Peyer's patch (tissue), 4 donors: ENCODE measurements around the gene CHTOP. TPM values are rescaled to one million over a fixed set of nuclear protein-coding genes. Genes with fewer than 3 reads are reported as not detected.

Experiments
- DNase-seq, 3 donors: peaks; one replicate each; pipeline ENCODE4 v3.0.0-alpha.2; 2017 to 2019
- H3K27ac ChIP-seq, 4 donors: fragments of 200-600 bp; sonication (generic); one replicate each; pipeline ENCODE4 v1.5.1; 2016 to 2019
- H3K27me3 ChIP-seq, 2 donors: fragments of 200-600 bp; sonication (generic); one replicate each; pipeline ENCODE4 v1.5.1; 2019
- H3K36me3 ChIP-seq, 3 donors: fragments of 200-600 bp; sonication (generic); one replicate each; pipeline ENCODE4 v1.5.1; 2016 to 2019
- H3K4me1 ChIP-seq, 4 donors: fragments of 200-600 bp; sonication (generic); one replicate each; pipeline ENCODE4 v1.5.1; 2016 to 2019
- H3K4me3 ChIP-seq, 4 donors: fragments of 200-600 bp; sonication (generic); 1 replicate in 3 of 4; 2 replicates in 1 of 4; pipeline ENCODE4 v1.5.1; 2016 to 2019; ENCODE audit warnings: mild to moderate bottlenecking in 1 of 4
- H3K9me3 ChIP-seq, 4 donors: fragments of 200-600 bp; sonication (generic); one replicate each; pipeline ENCODE4 v1.5.1; 2016 to 2019; ENCODE audit warnings: mild to moderate bottlenecking in 1 of 4
- CTCF ChIP-seq, 6 experiments: fragments of 450-650 bp in 4 of 6; fragments of 200-600 bp in 2 of 6; sonication (generic) in 1 of 6; IDR thresholded peaks; one replicate each; pipeline ENCODE4 v1.5.1; 2017 to 2019; ENCODE audit warnings: antibody characterized with exemption in 6 of 6, mild to moderate bottlenecking in 3 of 6, moderate library complexity in 1 of 6
- POLR2A ChIP-seq, 2 donors: fragments of 450-650 bp; IDR thresholded peaks; one replicate each; pipeline ENCODE4 v1.5.1; 2017; ENCODE audit warnings: antibody characterized with exemption in 2 of 2, mild to moderate bottlenecking in 2 of 2, moderate library complexity in 2 of 2
- total RNA-seq, 4 donors: library from RNA; depleted of rRNA; stranded (reverse); fragments of >200 nt; gene quantifications; one replicate each; pipeline ENCODE4 v1.1.0, GENCODE V29; 2016

The CHTOP gene
- total RNA-seq, 4 donors from 2014 or later = 53.8 to 80.8 (median 68.7) TPM

- TF ChIP-seq POLR2A (IDR thresholded peaks at IDR 0.05) (no peak), CTCF (IDR thresholded peaks at IDR 0.05) (no peak)
- Histone ChIP-seq H3K4me3 (no peak overlapping the region), H3K9me3 (no peaks in the 10 kb centered on the region), H3K4me1 (peaks cover 0 to 5% (median 0%) of the 10 kb centered on the region in 4 donors), H3K27ac (no peak overlapping the region), H3K36me3 (no peaks in the 10 kb centered on the region), H3K27me3 (no peaks in the 10 kb centered on the region)
- no peak for DNase-seq
Measured at GRCh38 chr1:153592748-153593147, 41.1 kb upstream of the CHTOP start.

GRCh38 chr1:153597206-153597605, 36.7 kb upstream of the CHTOP start:
- H3K27me3 ChIP-seq = no peaks in the 10 kb centered on the region
- no peak for TF ChIP-seq POLR2A (IDR thresholded peaks at IDR 0.05)
- no peak for TF ChIP-seq CTCF (IDR thresholded peaks at IDR 0.05)
- H3K4me3 ChIP-seq = no peak overlapping the region
- H3K9me3 ChIP-seq = no peaks in the 10 kb centered on the region
- DNase-seq = peak in 1 of 3 donors; percentile 58
- H3K4me1 ChIP-seq = peaks cover 0 to 5% (median 2%) of the 10 kb centered on the region in 4 donors
- no peaks in the 10 kb centered on the region for H3K36me3 ChIP-seq
- H3K27ac ChIP-seq = peak overlapping the region in 1 of 4 donors; percentile 68

- H3K27ac ChIP-seq = peak overlapping the region in 3 of 4 donors; percentile 37 to 84 (median 66)
- H3K27me3 ChIP-seq = no peaks in the 10 kb centered on the region
- H3K4me1 ChIP-seq = peaks cover 0 to 5% (median 2%) of the 10 kb centered on the region in 4 donors
- H3K9me3 ChIP-seq = no peaks in the 10 kb centered on the region
- peak in 2 of 3 donors; percentile 70 to 78 for DNase-seq
- no peak overlapping the region for H3K4me3 ChIP-seq
- no peaks in the 10 kb centered on the region for H3K36me3 ChIP-seq
- TF ChIP-seq CTCF (IDR thresholded peaks at IDR 0.05) (no peak), POLR2A (IDR thresholded peaks at IDR 0.05) (no peak)
Measured at GRCh38 chr1:153598309-153599172, 35.3 kb upstream of the CHTOP start.

- Histone ChIP-seq H3K9me3 (no peaks in the 10 kb centered on the region), H3K4me1 (peaks cover 0 to 5% (median 2%) of the 10 kb centered on the region in 4 donors), H3K4me3 (no peak overlapping the region), H3K36me3 (no peaks in the 10 kb centered on the region), H3K27me3 (no peaks in the 10 kb centered on the region), H3K27ac (peak overlapping the region in 1 of 4 donors; percentile 84)
- no peak for DNase-seq
- TF ChIP-seq POLR2A (IDR thresholded peaks at IDR 0.05) = no peak
- TF ChIP-seq CTCF (IDR thresholded peaks at IDR 0.05) = no peak
Measured at GRCh38 chr1:153599847-153600246, 34.0 kb upstream of the CHTOP start.

- Histone ChIP-seq H3K4me3 (no peak overlapping the region), H3K27ac (no peak overlapping the region), H3K9me3 (no peaks in the 10 kb centered on the region), H3K36me3 (peaks cover 0 to 19% (median 0%) of the 10 kb centered on the region in 3 donors), H3K27me3 (no peaks in the 10 kb centered on the region), H3K4me1 (peaks cover 0 to 6% (median 3%) of the 10 kb centered on the region in 4 donors)
- TF ChIP-seq POLR2A (IDR thresholded peaks at IDR 0.05) (no peak), CTCF (IDR thresholded peaks at IDR 0.05) (no peak)
- peak in 1 of 3 donors; percentile 32 for DNase-seq
Measured at GRCh38 chr1:153602749-153603148, 31.1 kb upstream of the CHTOP start.
